Activated CD8-positive, alpha-beta memory T cell treated with anti-CD3 and anti-CD28 coated beads for 48 hours (primary cell): ENCODE data around the gene RCSD1.
"Not testable (repeated sequence)": the region's sequence is repeated elsewhere in the genome, so short reads cannot be mapped to it uniquely, and the experiment has no call there.

Source experiments
- DNase-seq, 3 experiments: peaks; one replicate each; pipeline ENCODE4 v3.0.0-alpha.2; 2020; ENCODE audit warnings: low read depth in 2 of 3, low spot score in 2 of 3

RCSD1 gene

DNA sequence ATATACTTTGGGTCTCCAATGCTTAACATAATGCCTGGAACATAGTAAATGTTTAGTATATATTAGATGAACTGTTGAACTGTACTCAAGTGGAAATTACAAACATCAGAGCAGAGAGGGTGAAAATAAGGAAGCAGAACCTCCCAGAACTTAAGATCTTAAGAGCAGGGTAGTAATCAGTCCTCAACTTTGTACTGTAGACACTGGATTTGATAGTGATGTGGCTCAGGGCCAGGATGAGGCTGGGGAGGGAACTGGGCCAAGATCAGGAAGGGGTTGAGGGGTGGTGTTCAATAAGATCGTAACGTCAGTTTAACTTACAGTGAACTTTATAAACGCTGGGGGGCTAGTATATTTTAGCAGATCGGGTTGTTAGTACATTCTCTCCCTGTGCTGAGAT lies 107.1 kb downstream of the RCSD1 start:
- no peak for DNase-seq

DNA sequence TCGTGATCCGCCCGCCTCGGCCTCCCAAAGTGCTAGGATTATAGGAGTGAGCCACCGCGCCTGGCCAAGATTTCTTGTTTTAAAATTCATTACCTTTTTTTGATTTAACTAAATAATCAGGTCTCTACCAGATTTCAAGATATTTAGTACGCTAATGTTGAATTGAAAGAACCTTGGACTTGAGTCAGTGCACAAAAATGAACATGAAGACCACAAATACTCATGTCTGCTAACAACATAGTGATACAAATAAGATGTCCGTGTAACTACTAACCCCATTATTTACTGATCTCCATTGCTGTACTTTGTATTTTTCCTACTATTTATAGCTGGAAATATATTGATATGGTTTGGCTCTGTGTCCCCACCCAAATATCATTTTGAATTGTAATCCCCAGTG lies 108.1 kb downstream of the RCSD1 start:
- no peak for DNase-seq

DNA sequence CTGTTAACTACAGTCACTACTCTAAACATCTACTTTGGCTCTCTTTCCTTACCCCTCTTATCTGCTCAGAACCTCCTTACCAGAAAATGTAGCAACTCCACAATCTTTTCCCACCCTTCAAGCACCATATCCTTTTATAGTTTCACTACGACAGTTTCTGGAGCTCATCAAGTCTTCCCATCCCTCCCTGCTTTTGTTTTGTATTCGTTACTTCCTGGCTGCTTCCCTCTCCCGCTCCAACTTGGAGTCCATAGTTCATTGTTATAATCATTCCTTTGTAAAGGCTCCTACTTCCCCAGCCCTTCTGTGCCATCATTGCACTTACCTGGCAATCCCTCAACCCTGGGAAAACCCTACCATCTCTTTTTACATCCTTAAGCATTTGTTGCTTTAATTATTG lies 109.7 kb downstream of the RCSD1 start:
- no peak for DNase-seq

DNA sequence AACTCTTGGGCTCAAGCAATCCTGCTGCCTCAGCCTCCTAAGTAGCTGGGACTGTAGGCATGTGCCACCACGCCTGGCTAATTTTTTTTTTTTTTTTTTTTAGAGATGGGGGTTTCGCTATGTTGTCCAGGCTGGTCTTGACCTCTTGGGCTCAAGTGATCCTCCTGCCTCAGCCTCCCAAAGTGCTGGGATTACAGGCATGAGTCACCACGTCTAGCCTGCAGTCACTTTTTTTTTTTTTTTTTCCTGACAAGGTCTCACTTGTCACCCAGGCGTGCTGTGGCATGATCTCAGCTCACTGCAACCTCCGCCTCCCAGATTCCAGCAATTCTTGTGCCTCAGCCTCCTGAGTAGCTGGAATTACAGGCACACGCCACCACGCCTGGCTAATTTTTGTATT lies 111.1 kb downstream of the RCSD1 start:
- not testable (repeated sequence) for DNase-seq

DNA sequence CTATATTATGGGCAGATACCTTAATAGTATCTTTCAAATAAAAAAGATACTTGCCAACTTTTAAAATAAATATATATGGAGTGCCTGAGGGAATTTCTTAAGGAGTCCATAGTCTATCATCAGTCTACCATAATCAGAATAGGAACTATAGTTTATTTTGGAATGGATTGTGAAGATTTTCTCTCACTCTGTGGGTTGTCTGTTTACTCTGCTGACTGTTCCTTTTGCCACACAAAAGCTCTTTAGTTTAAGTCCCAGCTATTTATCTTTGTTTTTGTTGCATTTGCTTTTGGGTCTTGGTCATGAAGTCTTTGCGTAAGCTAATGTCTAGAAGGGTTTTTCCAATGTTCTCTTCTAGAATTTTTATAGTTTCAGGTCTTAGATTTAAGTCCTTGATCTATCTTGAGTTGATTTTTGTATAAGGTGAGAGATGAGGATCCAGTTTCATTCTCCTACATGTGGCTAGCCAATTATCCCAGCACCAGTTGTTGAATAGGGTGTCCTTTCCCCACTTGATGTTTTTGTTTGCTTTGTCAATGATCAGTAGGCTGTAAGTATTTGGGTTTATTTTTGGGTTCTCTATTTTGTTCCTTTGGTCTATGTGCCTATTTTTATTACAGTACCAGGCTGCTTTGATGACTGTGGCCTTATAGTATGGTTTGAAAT lies 112.5 kb downstream of the RCSD1 start:
- not testable (repeated sequence) for DNase-seq

DNA sequence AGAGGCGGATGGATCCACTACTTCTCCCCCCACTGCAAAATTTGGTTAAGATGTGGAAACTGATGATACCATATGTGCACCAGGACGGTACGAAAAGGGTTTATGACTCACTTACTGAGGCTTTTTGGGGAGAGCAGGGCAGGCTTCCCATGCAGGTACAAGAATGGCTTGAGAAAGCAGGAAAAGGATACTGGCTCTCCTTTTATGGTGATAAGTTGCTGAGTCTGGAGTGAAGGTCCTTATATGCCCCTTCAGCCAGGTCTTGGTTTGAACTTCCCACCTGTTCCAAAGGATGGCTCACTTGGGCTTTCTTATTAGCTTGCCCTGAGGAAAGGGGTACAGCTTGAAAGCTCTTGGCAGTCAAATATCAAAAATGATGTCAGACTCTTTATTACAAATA lies 114.9 kb downstream of the RCSD1 start:
- no peak for DNase-seq

DNA sequence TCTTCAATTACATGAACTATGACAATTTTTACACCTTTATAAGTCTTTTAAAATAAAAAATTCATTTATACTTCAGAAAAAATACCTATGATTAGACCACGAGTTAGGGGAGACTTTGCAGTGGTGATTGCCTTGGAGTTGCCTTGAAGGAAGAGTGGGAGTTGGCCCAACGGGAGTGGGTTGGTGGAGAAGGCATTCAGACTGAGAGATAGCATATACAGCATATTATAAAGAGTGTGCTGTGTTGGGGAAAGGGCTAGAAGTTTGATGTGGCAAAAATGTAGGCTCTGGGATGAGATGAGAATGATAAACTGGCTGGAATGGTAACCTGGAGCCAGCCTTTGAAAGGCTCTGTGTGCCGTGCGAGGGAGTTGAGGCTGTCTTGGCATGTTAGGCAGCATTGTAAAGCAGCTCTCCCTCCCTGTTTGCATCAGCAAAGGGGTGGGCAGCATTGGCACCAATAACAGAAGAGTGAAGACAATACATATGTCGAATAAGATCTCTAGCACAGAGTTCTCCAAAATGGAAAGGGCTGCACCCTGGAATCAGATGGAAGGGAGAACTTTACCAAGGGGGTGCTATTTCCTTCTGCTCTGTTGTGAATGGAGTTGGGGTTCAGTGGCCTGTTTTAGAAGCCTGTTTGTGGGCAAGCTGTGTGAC lies 116.1 kb downstream of the RCSD1 start:
- no peak for DNase-seq

DNA sequence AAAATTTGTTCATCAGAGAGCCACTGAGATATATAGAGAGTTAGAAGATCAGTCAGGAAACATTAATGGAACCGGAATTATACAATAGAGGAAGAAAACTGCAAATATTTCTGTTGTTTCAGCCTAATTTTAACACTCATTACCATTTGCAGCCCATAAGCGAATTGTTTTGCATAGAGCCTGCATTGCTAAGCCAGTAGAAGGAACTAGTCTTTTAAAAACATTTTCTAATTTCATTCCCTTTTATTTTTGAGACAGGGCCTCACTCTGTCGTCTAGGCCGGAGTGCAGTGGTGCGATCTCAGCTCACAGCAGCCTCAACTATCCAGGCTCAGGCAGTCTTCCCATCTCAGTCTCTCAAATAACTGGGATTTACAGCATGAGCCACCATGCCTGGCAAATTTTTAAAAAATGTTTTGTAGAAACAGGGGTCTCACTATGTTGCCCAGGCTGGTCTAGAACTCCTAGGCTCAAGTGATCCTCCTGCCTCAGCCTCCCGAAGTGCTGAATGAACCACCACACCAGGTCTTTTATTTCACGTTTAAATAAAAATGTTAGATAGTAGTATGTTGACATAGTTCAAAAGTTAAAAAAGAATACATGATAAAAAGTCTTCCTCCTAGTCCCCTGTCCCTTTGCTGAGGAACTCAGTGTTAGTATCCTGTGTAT lies 117.1 kb downstream of the RCSD1 start:
- DNase-seq: no peak

DNA sequence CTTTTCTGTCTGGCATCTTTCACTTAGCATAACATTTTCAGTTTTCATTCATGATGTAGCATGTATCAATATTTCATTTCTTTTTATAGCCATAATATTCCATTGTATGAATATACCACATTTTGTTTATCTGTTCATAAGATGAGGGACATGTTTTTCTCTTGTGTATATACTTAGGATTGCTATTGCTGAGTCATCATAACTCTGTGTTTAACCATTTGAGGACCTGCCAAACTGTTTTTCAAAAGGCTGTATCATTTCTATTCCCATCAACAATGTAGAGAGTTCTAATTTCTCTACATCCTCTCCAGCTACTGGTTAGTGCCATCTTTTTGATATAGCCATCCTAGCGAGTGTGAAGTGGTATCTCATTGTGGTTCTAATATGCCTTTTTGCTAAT lies 118.0 kb downstream of the RCSD1 start:
- DNase-seq: no peak

DNA sequence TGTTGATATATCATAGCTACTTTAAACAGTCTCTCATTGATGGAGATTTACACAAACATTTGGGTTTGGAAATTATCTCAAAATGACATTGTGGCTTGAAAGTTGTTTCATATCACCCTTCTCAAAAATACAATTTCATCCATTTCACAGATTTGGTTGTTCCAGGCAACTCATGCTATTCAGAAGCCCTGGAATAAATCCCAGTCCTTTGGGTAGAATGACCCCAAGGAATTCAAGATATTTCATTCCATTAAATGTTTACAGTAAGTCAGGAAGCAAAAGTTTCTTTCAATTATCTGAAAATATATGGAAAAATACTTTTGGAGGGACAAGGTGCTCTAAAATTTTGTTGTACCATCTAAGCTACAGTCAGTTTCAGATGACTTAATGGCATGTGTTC lies 118.9 kb downstream of the RCSD1 start:
- no peak for DNase-seq

DNA sequence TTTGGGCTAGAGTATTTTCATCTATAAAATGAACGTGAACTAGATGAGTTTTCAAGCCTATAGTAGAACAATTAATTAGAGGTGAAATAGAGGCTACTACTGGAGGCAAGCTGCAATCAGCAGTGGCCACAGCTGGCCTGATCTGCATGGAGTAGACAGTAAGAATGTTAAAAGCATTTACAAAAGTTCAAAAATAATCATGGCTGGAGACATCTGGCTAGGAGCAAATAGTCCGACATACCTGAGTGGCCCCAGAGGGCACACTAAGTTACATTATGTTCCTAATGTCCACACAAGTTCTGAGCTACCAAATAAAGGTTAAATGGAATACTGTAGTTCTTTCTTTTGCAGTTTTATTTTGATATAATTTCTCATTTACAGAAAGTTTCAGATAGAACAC lies 119.7 kb downstream of the RCSD1 start:
- no peak for DNase-seq

DNA sequence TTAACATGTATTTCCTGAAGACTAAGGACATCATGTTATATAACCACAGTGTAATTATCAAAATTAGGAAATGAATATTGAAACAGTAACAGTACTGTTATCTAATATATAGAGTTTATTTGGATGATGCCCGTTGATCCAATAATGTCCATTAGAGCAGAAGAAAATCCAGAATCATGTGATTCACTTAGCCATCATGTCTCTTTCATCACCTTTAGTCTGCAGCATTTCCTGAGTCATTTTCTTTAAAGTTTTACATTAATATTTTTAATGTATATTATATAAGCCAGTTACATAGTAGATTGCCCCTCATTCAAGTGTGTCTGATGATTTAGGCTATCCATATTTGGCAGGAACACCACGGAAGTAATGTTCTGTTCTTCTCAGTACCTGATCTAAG lies 120.6 kb downstream of the RCSD1 start:
- no peak for DNase-seq

DNA sequence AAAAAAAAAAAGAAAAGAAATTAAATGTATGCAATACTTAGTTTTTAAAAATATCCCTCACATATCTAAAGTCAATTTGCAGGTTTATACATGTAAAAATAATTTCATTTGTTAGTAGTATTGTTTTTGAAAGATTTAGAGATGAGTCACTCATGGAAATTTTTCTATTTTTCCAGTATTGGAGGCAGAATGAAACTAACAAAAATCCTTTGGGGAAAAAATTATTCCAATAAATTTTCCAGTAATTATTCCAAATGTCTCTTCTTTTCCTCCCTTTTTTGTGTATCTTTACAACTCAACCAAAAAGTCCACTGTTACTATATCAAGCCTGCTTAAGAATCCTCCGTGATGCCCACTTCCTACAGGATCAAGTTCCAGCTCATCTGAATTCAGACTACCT lies 121.6 kb downstream of the RCSD1 start:
- DNase-seq: no peak

DNA sequence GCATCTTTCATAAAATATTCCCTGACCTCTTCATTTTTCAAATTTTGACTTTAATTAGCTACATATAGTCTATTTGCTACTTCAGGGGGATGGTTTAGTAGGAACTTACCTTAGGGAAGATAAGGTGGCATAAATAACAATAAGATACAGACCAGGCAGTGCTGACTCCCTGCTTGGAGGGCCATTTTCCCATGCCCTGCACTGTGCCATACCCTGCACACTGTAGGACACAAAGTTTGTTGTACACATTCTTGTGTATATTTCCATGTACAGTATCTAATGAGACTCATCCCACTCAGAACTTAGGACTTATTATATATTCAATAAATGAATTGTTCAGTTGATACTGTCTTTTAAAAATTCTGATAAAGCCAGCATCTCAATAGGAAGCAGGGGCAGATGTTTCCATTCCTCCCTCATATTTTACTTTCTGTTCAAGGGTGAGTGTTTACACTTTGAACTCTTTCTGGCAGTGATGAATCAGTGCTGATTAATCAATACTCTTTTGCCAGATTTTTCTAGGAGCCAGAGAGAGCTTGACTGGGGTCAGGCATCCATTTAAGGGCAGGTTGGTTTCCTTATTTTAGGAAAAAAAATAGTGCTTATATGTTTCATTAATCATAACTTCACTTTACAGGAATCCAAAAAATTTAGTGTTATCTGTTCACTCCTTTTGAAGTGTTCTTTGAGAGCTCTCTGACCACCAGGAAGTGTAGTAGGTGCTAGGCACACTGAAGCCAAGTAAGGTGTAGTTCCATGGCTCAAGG lies 122.4 kb downstream of the RCSD1 start:
- no peak for DNase-seq

DNA sequence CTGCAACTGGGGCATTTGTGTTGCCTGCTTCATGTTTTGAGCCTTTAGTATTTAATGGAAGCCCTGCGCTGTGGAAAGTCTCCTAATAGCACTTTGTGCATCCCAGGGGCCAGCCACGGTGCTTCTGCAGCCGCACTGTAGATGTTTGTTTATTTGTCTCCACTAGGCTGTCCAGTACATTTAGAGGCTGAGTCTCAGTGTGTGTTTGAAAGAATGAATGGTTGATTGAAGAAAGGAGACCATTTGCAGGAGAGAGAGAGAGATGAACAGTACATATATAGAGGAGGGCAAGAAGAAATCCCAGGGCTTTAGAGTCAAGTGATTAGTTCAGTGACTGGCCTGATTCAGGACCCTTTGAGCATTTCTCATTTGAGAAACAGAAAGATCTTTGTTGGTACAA lies 125.6 kb downstream of the RCSD1 start:
- DNase-seq: no peak
